Peyer's patch (tissue), 4 donors: Measurements from ENCODE around the gene PRR5L. TPM values are rescaled to one million over a fixed set of nuclear protein-coding genes. Genes with fewer than 3 reads are reported as not detected.
A peak's percentile ranks its signal among the peaks of the same experiment; 100 is the strongest.

Source experiments
- DNase-seq, 3 donors: peaks; one replicate each; pipeline ENCODE4 v3.0.0-alpha.2; 2017 to 2019
- H3K27ac ChIP-seq, 4 donors: fragments of 200-600 bp; sonication (generic); one replicate each; pipeline ENCODE4 v1.5.1; 2016 to 2019
- H3K27me3 ChIP-seq, 2 donors: fragments of 200-600 bp; sonication (generic); one replicate each; pipeline ENCODE4 v1.5.1; 2019
- H3K36me3 ChIP-seq, 3 donors: fragments of 200-600 bp; sonication (generic); one replicate each; pipeline ENCODE4 v1.5.1; 2016 to 2019
- H3K4me1 ChIP-seq, 4 donors: fragments of 200-600 bp; sonication (generic); one replicate each; pipeline ENCODE4 v1.5.1; 2016 to 2019
- H3K4me3 ChIP-seq, 4 donors: fragments of 200-600 bp; sonication (generic); 1 replicate in 3 of 4; 2 replicates in 1 of 4; pipeline ENCODE4 v1.5.1; 2016 to 2019; ENCODE audit warnings: mild to moderate bottlenecking in 1 of 4
- H3K9me3 ChIP-seq, 4 donors: fragments of 200-600 bp; sonication (generic); one replicate each; pipeline ENCODE4 v1.5.1; 2016 to 2019; ENCODE audit warnings: mild to moderate bottlenecking in 1 of 4
- POLR2A ChIP-seq, 2 donors: fragments of 450-650 bp; IDR thresholded peaks; one replicate each; pipeline ENCODE4 v1.5.1; 2017; ENCODE audit warnings: antibody characterized with exemption in 2 of 2, mild to moderate bottlenecking in 2 of 2, moderate library complexity in 2 of 2
- total RNA-seq, 4 donors: library from RNA; depleted of rRNA; stranded (reverse); fragments of >200 nt; gene quantifications; one replicate each; pipeline ENCODE4 v1.1.0, GENCODE V29; 2016
- TF ChIP-seq, protein P1 (sequence below), 6 experiments: fragments of 450-650 bp in 4 of 6; fragments of 200-600 bp in 2 of 6; sonication (generic) in 1 of 6; IDR thresholded peaks; one replicate each; pipeline ENCODE4 v1.5.1; 2017 to 2019; ENCODE audit warnings: antibody characterized with exemption in 6 of 6, mild to moderate bottlenecking in 3 of 6, moderate library complexity in 1 of 6

Gene PRR5L
- total RNA-seq, 4 donors from 2014 or later, result 74.3 to 100 (median 89.9) TPM

DNA sequence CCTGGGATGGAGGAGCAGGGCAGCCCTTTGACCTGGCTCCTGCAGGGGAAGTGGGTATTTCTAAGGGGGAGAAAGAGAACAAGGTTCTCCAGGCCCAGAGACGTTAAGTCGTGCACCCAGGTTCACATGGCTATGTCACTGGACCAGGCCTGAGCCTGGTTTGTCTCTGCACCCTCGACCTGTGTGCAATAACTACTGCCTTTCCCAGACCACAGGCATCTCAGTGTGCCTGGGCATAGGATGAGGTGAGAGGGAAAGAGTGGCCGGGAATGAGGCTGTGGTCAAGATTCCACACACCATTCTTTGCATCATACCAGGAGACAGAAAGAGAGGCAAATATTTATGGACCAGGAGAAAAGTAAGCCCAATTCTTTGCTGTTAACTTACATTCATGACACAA is 66.8 kb downstream of the PRR5L start:
- TF ChIP-seq, protein P1, sequence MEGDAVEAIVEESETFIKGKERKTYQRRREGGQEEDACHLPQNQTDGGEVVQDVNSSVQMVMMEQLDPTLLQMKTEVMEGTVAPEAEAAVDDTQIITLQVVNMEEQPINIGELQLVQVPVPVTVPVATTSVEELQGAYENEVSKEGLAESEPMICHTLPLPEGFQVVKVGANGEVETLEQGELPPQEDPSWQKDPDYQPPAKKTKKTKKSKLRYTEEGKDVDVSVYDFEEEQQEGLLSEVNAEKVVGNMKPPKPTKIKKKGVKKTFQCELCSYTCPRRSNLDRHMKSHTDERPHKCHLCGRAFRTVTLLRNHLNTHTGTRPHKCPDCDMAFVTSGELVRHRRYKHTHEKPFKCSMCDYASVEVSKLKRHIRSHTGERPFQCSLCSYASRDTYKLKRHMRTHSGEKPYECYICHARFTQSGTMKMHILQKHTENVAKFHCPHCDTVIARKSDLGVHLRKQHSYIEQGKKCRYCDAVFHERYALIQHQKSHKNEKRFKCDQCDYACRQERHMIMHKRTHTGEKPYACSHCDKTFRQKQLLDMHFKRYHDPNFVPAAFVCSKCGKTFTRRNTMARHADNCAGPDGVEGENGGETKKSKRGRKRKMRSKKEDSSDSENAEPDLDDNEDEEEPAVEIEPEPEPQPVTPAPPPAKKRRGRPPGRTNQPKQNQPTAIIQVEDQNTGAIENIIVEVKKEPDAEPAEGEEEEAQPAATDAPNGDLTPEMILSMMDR (IDR thresholded peaks at IDR 0.05), result no peak
- TF ChIP-seq POLR2A (IDR thresholded peaks at IDR 0.05), result no peak
- peak overlapping the region in 2 of 4 donors; percentile 58 to 59 for H3K27ac ChIP-seq
- no peak overlapping the region for H3K4me3 ChIP-seq
- H3K4me1 ChIP-seq, result peaks cover 0 to 19% (median 0%) of the 10 kb centered on the region in 4 donors
- no peaks in the 10 kb centered on the region for H3K27me3 ChIP-seq
- H3K36me3 ChIP-seq, result no peaks in the 10 kb centered on the region
- no peaks in the 10 kb centered on the region for H3K9me3 ChIP-seq
- DNase-seq, result no peak

DNA sequence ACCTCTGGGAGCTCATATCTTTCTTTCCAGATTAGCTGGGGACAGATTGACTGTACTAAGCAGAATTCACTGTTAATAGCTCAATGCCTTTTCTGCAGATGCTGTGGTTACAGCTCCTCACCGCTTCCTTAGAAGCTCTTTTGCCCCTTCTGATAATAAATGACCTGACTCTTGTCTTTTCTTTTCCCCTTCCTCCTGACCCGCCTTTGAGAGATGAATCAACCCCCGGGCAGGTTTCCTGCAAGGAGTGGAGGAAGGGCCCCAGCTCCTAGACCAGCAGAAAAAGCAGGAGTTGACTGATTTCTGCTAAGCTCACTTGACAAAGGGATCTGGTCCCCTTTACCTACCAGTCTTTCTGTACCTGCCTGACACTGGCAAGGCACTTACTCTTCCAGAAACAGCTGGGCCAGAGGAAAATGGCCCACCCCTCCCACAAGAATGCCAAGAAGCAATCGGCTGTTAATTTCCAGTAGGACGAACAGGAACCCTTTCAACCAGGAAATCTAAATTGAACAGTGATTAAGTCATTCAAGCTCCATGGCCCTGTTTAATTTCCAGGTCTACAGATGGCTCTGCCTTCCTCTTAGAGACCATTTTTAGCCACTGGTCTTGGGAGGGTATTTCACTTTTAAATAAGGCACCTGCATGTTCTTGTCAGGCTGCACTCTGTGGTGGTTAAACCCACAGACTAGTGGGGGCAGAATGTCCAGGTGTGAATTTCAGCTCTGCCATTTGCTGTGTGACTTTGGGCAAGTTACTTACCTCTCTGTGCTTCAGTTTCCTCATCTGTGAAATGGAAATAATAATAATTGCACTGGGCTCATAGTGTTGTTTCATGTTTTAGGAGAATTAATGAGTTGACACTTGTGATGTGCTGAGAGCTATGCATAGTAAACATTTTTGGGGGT is 67.5 kb downstream of the PRR5L start:
- H3K27ac ChIP-seq, result peak overlapping the region in 2 of 4 donors; percentile 58 to 59
- no peak overlapping the region for H3K4me3 ChIP-seq
- no peaks in the 10 kb centered on the region for H3K9me3 ChIP-seq
- no peaks in the 10 kb centered on the region for H3K36me3 ChIP-seq
- no peaks in the 10 kb centered on the region for H3K27me3 ChIP-seq
- peak in 1 of 3 donors; percentile 58 for DNase-seq
- H3K4me1 ChIP-seq, result peaks cover 0 to 19% (median 0%) of the 10 kb centered on the region in 4 donors
- TF ChIP-seq, protein P1 (IDR thresholded peaks at IDR 0.05), result no peak
- TF ChIP-seq POLR2A (IDR thresholded peaks at IDR 0.05), result no peak

DNA sequence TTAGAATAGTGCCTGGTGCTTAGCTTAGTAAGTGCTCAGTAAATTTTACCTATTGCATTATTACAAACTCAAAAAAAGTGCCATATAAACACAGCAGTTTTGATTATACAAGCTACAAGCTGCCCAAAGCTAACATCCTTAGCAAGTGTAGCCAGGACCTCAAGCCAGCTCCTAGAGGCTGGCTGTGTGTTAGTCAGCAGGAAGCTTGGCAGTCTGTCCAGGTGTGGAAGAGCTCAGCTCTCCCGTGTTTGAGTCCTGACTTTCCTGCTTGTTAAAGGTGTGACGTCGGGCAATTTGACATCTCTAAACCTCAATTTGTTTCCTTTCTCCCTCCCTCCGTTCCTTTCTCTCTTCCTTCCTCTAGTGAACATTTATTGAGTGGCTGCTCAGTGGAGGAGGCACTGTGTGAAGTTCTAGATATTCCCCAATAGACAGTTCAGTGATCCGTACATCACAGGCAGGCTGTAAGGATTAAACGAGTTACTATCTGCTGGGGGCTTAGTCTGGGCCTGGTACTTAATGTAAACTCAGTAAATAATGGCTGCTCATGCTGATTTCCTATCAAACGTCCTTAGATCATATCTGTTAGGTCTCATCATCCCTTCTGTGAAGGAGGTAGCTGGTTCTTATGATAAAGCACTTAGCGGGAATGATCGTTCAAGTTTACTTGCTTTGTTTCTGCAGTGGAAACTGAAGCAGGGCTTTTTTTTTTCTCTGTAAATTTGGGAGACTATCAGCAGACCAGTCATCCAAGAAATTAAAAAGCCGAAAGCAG is 68.7 kb downstream of the PRR5L start:
- TF ChIP-seq, protein P1 (IDR thresholded peaks at IDR 0.05), result no peak
- no peak for TF ChIP-seq POLR2A (IDR thresholded peaks at IDR 0.05)
- DNase-seq, result no peak
- Histone ChIP-seq H3K36me3 (no peaks in the 10 kb centered on the region), H3K4me3 (no peak overlapping the region), H3K27me3 (no peaks in the 10 kb centered on the region), H3K27ac (peak overlapping the region in 1 of 4 donors; percentile 18), H3K9me3 (no peaks in the 10 kb centered on the region), H3K4me1 (peaks cover 0 to 19% (median 0%) of the 10 kb centered on the region in 4 donors)

DNA sequence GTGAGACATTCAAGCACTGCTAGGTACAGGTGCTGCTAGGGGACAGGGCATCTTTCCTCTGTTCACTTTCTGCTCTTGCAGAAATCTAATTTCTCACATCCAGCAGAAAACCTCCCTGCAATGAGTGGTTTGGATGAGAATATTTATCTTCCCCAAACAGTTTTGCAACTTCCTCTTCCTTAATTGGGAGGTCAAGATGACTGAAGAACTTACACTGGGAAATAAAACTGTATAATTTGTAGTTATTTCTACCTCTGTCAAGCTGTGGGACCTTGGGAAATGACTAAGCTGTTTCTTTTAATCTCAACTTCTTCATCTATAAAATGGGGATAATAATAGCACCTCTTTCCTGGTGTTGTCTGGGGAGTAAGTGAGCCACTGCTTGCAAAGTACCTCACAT is 69.8 kb downstream of the PRR5L start:
- no peak overlapping the region for H3K27ac ChIP-seq
- no peaks in the 10 kb centered on the region for H3K36me3 ChIP-seq
- no peaks in the 10 kb centered on the region for H3K9me3 ChIP-seq
- H3K27me3 ChIP-seq, result no peaks in the 10 kb centered on the region
- no peak for DNase-seq
- H3K4me3 ChIP-seq, result no peak overlapping the region
- TF ChIP-seq, protein P1 (IDR thresholded peaks at IDR 0.05), result no peak
- TF ChIP-seq POLR2A (IDR thresholded peaks at IDR 0.05), result no peak
- peaks cover 0 to 19% (median 0%) of the 10 kb centered on the region in 4 donors for H3K4me1 ChIP-seq

DNA sequence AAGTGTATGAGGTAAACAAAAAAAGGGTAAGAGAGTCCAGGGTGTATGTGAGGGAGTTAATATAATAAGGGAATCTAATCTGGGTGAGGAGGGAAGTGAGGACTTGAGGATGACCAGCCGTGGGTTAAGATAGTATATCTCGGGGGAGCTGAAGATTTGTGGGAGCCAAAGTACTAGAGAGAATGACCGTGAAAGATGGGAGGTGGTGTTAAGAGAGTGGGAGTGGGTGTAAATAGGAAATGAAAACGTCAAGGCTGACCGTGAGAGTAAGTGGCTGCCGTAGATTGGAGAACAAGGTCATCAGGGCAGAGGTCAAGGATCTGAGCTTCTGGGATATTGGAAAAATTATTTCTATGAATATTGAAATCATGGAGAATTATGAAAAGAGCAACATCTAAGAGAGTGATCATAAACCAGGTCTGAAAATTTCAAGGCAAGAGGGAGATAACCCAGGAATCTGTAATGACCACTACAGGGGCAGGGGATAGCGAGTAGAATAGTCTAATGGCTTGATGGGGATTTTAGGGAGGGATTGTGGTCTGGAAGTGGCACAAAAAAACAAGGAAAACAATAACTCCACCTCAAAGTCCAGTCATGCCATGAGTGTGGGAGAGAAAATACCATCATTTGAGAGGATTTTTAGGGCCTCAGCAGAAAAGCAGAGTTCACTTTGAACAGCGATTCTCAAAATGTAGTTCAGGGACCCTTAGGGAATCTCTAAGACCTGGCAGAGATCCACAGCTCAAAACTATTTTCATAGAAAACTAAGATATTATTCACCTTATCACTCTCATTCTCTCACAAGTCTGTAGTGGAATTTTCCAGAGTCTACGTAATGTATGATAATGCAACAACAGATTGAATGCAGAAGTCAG is 72.0 kb downstream of the PRR5L start:
- H3K4me3 ChIP-seq, result no peak overlapping the region
- H3K27me3 ChIP-seq, result no peaks in the 10 kb centered on the region
- H3K36me3 ChIP-seq, result no peaks in the 10 kb centered on the region
- H3K4me1 ChIP-seq, result peaks cover 0 to 25% (median 0%) of the 10 kb centered on the region in 4 donors
- no peak for TF ChIP-seq POLR2A (IDR thresholded peaks at IDR 0.05)
- TF ChIP-seq, protein P1 (IDR thresholded peaks at IDR 0.05), result no peak
- no peak overlapping the region for H3K27ac ChIP-seq
- no peak for DNase-seq
- no peaks in the 10 kb centered on the region for H3K9me3 ChIP-seq
